ENCODE measurements around the gene PRKG1. TPM values are rescaled to one million over a fixed set of nuclear protein-coding genes. Genes with fewer than 3 reads are reported as not detected.

PRKG1 gene
- total RNA-seq, 4 donors from 2014 or later, result 24.0 to 89.1 (median 45.7) TPM

DNA sequence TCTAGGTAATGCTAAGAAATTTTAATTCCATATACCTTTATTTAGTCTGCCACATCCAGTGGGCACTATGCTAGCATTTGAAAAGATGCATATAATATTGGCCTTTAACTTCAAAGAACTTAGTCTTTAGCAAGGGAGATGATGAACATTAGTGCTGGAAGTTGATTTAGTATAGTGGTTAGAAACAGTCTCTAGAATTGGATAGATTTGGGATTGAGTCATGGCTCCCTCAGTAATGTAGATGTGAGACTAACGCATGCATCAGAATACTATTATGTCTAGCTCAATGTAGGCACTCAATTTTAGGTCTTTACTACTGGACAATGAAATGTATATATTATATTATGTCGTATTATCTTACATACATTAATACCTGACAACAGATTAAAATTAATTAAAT is 1245.6 kb downstream of the PRKG1 start:
- H3K9me3 ChIP-seq, result no peaks in the 10 kb centered on the region
- TF ChIP-seq, protein P1, sequence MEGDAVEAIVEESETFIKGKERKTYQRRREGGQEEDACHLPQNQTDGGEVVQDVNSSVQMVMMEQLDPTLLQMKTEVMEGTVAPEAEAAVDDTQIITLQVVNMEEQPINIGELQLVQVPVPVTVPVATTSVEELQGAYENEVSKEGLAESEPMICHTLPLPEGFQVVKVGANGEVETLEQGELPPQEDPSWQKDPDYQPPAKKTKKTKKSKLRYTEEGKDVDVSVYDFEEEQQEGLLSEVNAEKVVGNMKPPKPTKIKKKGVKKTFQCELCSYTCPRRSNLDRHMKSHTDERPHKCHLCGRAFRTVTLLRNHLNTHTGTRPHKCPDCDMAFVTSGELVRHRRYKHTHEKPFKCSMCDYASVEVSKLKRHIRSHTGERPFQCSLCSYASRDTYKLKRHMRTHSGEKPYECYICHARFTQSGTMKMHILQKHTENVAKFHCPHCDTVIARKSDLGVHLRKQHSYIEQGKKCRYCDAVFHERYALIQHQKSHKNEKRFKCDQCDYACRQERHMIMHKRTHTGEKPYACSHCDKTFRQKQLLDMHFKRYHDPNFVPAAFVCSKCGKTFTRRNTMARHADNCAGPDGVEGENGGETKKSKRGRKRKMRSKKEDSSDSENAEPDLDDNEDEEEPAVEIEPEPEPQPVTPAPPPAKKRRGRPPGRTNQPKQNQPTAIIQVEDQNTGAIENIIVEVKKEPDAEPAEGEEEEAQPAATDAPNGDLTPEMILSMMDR (IDR thresholded peaks at IDR 0.05), result no peak
- no peak for TF ChIP-seq POLR2A (IDR thresholded peaks at IDR 0.05)
- H3K36me3 ChIP-seq, result no peaks in the 10 kb centered on the region
- peaks cover 0 to 2% (median 0%) of the 10 kb centered on the region in 4 donors for H3K4me1 ChIP-seq
- no peak overlapping the region for H3K4me3 ChIP-seq
- DNase-seq, result no peak
- no peaks in the 10 kb centered on the region for H3K27me3 ChIP-seq
- H3K27ac ChIP-seq, result no peak overlapping the region

DNA sequence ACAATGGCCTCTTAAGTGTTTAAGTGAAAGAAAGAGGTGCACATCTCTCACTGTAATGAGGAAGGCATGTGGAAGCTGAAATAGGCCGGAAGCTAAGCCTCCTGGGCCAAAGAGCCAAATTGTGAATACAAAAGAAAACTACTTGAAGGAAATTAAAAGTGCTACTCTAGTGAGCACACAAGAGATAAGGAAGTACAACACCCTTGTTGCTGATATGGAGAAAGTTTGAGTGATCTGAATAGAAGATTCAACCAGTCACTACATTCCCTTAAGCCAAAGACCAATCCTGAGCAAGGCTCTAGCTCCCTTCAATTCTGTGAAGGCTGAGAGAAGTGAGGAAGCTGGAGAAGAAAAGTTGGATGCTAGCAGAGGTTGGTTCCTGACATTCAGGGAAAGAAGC is 1248.0 kb downstream of the PRKG1 start:
- TF ChIP-seq, protein P1 (IDR thresholded peaks at IDR 0.05), result no peak
- no peak for TF ChIP-seq POLR2A (IDR thresholded peaks at IDR 0.05)
- Histone ChIP-seq H3K4me1 (no peaks in the 10 kb centered on the region), H3K9me3 (no peaks in the 10 kb centered on the region), H3K27ac (no peak overlapping the region), H3K27me3 (no peaks in the 10 kb centered on the region), H3K36me3 (no peaks in the 10 kb centered on the region), H3K4me3 (no peak overlapping the region)
- DNase-seq, result no peak

DNA sequence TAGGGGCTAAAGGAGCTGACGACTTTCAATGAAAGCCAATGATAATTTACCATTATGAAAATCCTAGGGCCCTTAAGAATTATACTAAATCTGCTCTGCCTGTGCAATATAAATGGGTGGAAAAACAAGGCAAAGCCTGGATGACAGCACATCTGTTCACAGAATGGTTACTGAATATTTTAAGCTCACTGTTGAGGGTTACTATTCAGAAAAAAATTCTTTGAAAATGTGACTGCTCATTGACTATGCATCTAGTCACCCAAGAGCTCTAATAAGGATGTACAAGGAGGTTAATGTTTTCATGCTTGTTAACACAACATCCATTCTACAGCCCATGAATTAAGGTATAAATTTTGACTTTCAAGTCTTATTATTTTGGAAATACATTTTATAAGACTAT is 1248.6 kb downstream of the PRKG1 start:
- Histone ChIP-seq H3K9me3 (no peaks in the 10 kb centered on the region), H3K27ac (no peak overlapping the region), H3K27me3 (no peaks in the 10 kb centered on the region), H3K36me3 (no peaks in the 10 kb centered on the region), H3K4me3 (no peak overlapping the region), H3K4me1 (no peaks in the 10 kb centered on the region)
- TF ChIP-seq POLR2A (IDR thresholded peaks at IDR 0.05), result no peak
- TF ChIP-seq, protein P1 (IDR thresholded peaks at IDR 0.05), result no peak
- no peak for DNase-seq

DNA sequence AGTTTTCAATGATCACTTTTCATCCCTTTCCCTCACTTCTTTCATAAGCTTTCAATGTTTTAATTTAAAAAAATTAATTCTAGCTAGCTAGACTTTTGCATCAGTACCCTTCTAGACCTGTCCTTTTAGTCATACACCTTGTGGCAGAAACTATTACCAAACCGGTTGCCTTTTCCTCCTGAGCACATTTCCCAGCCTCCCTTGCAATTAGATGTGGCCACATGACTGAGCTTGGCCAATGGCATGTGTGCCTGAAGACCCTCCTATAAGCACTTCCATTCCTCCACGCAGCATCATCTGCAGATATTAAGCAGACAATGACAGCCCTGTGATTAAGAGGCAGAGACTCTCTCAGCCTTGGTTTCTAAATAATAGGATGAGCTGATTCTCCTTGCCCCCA is 1252.1 kb downstream of the PRKG1 start:
- H3K27ac ChIP-seq, result no peak overlapping the region

DNA sequence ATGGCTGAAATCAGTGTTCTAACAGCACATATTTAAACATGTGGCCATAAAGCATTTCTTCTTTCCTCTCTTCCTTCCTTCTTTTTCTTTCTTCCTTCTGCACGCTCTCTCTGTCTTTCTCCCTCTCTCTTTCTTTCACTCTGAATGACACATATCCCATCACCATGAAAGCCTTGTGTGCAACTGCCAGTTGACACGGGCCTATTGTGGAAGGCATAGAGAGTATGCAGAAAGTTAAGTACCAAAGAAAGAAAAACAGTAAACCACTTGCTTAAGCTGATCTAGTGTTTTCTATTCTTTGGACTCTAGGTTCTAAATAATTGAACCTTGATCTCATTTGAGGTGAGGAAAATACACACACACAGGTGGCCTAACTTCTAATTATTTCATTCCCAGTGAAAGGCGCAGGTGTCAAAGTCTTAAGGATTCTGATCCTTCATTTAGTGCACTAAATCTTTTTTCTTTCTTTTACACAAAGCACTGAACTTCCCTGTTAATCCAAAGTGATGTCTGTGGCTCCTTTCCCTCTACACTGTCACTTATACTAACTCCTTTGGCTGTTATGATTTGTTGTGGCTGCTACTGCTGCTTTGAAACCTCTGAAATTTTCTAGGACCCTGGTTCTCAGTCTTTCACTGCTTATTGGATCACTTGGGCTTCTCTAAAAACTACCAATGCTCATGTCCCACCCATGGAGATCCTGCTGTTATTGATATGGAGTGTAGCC is 1257.5 kb downstream of the PRKG1 start:
- DNase-seq, result no peak
- H3K4me3 ChIP-seq, result no peak overlapping the region
- TF ChIP-seq, protein P1 (IDR thresholded peaks at IDR 0.05), result no peak
- no peak for TF ChIP-seq POLR2A (IDR thresholded peaks at IDR 0.05)
- H3K9me3 ChIP-seq, result no peaks in the 10 kb centered on the region
- no peaks in the 10 kb centered on the region for H3K36me3 ChIP-seq
- H3K27me3 ChIP-seq, result no peaks in the 10 kb centered on the region
- no peak overlapping the region for H3K27ac ChIP-seq
- H3K4me1 ChIP-seq, result no peaks in the 10 kb centered on the region

More for the DNA sequence above, 1252.1 kb downstream of the PRKG1 start:
- no peak for TF ChIP-seq POLR2A (IDR thresholded peaks at IDR 0.05)
- TF ChIP-seq, protein P1 (IDR thresholded peaks at IDR 0.05), result no peak
- no peak overlapping the region for H3K4me3 ChIP-seq
- no peaks in the 10 kb centered on the region for H3K9me3 ChIP-seq
- no peaks in the 10 kb centered on the region for H3K36me3 ChIP-seq
- no peaks in the 10 kb centered on the region for H3K4me1 ChIP-seq
- no peaks in the 10 kb centered on the region for H3K27me3 ChIP-seq
- DNase-seq, result no peak

Data from Peyer's patch (tissue), 4 donors.